HG03175 (cell line): ENCODE measurements around the gene RBM4B.
A peak's percentile ranks its signal among the peaks of the same experiment; 100 is the strongest.

Experiments used
- ATAC-seq: cut with Tn5 transposase; IDR thresholded peaks from one replicate; pipeline ENCODE4 v1.9.1; 2021; ENCODE audit warnings: mild to moderate bottlenecking, moderate library complexity; ENCODE audit not compliant: unreplicated experiment

Gene RBM4B

DNA sequence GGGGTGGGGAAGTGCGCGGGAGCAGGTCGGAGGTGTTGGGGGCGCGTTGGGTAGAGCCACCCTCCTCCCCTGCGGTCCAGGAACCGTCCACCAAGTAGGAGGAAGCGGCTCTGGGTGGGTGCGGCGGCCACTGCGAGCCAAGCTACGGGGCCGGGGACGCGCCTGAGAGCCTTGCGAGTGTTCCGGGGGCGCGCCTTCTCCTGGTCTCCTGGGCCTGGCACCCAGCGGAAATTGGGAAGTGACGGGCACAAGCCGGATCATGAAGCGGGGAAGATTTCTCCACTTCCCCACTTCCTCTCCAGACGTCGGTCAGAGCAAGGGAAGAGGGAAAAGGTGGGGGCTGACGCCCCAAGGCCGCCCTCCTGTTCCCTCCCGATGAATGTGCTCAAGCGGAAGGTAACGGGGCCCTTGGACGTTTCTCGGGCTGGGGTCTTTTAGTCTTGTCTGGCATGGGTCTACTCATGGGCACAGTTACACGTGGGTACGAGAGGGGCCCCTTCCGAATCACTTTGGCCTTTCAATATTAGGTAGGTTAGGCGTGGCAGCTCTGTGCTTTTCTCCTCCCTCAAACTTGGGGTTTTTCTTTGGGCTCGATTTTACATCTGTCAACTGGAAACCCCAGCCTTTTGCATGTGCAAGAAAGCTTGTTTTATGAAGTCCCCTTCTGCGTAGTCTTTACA lies 60.4 kb downstream of the RBM4B start:
- ATAC-seq: peak; percentile 10

DNA sequence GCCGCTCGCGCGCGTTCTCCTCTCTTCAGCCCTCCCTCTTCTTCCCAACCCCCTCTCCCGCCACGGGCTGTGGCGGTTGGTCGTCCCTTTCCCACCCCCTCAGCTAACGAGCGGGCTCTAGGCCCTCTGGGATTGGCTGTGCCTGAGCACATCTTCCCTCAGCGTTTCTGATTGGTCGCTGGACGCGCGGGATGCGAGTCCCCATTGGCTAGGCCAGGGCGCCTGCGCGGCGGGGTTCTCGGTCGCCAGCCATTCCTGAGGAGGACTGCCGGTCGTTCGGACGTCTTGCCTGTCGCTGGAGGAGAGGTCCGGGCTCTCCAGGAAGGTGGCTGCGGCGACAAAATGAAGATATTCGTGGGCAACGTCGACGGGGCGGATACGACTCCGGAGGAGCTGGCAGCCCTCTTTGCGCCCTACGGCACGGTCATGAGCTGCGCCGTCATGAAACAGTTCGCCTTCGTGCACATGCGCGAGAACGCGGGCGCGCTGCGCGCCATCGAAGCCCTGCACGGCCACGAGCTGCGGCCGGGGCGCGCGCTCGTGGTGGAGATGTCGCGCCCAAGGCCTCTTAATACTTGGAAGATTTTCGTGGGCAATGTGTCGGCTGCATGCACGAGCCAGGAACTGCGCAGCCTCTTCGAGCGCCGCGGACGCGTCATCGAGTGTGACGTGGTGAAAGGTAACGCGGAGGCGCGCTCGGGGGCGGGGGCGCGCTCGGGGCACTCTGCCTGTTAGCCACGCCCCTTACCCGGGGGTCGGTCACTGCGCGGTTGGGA lies 61.1 kb downstream of the RBM4B start, which contains the start of gene RBM14:
RBM14 (plus strand) TSS at position 252 of the 776 bp plus-strand sequence; CDS start at position 343, 91 bp downstream.
- peak; percentile 88 for ATAC-seq
